ENCODE measurements around the gene SULT4A1.
"Not testable (repeated sequence)": the region's sequence is repeated elsewhere in the genome, so short reads cannot be mapped to it uniquely, and the experiment has no call there.

The SULT4A1 gene

DNA sequence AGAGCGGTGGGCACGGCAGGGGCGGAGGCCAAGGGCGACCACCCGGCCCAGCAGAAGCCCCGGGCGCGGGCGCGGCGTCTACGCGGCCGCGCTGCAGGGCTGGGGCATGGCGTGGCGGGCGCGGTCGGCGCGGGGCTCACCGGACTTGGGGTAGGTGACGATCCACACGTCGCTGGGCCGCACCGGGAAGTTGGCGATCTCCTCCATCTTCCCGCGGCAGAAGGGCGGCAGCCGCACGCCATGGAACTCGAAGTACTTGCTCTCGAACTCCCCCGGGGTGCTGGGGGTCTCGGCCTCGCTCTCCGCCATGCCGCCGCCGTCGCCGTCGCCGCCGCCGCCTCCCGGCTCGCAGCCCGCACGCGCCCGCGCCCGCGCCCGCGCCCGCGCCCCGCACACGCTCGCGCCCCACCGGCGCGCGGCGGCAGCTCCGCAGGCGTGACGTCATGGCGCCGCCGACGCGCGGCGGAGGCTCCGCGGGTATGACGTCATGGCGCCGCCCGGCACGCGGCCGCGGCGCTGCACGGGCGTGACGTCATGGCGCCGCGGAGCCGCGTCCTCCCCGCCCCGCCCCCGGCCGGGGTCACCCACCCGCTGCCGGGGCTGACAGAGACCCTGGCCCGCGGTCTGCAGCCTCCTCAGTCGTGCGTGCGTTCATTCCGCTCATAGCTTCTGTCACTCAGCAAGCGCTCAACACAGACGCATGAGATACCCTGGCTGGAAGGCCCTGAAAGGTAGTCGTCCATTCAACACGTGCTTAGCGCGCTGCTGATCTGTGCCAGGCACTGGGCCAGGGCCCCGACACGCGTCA, at the start of gene SULT4A1:
SULT4A1 (minus strand) TSS at position 440 of the 808 bp plus-strand sequence; CDS start at position 309, 131 bp downstream.
- DNase-seq (ENCODE audit: low read depth in 2 of 2), result no peak

- no peak for DNase-seq (ENCODE audit: low read depth in 2 of 2)
Observed at GRCh38 chr22:43911351-43911750, 49.0 kb upstream of the SULT4A1 start.

DNA sequence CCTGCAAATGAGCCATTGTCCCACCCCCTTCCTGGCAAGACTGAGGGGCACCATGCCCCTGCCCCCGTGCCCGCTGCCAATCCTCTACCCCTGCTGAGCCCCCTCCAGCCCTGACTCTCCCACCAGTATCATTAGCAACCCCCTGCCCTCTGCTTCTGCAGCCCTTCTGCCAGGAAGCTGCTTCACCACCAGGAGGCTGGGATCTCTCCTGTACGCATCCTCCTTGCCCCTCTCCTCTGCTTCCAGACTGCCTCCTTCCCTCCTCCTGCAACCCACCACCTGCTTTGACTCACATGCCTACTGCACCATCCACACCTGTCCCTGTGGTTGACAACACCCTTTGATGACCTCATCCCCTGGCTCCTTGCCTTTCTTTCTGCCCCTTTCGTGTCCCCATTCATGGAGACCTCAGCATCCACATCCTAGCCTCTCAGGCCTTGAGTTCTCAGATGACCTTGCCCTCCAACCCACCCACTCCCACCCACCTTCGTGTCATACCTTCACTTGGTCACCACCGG, 47.9 kb upstream of the SULT4A1 start:
- DNase-seq (ENCODE audit: low read depth in 2 of 2), result no peak

DNA sequence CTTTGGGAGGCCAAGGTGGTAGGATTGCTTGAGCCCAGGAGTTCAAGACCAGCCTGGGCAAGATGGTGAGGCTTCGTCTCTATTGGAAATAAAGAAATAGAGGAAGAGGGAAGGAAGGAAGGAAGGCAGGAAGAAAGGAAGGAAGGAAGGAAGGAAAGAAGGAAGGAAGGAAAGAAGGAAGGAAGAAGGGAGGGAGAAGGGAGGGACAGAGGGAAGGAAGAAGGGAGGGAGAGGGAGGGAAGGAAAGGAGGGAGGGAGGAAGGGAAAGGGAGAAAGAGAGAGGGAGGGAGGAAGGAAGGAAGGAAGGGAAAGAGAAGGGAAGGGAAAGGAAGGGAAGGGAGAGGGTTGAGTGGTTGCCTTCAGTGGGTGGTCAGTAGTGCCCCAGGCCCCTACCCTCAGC, 47.4 kb upstream of the SULT4A1 start:
- DNase-seq (ENCODE audit: low read depth in 2 of 2), result no peak

DNA sequence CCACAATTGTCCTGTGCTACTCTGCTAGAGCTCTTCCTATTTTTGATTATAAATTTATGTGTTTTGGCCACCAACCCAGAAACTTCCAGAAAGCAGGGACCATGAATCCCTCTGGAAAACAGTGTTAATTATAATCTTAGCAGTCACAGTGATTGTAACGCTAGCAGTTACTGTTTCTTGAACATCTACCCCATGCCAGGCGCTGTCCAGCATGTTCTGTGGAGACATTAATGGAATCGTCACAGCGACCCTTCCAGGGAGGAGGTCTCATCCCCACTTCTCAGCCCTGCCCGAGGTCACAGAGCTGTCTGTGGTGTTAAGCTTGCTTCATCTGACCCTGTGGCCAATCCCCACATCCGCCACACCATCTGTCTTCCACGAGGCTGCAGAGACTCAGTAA, 43.4 kb upstream of the SULT4A1 start:
- no peak for DNase-seq (ENCODE audit: low read depth in 2 of 2)

- not testable (repeated sequence) for DNase-seq (ENCODE audit: low read depth in 2 of 2)
Observed at GRCh38 chr22:43904412-43904811, 42.1 kb upstream of the SULT4A1 start.

DNA sequence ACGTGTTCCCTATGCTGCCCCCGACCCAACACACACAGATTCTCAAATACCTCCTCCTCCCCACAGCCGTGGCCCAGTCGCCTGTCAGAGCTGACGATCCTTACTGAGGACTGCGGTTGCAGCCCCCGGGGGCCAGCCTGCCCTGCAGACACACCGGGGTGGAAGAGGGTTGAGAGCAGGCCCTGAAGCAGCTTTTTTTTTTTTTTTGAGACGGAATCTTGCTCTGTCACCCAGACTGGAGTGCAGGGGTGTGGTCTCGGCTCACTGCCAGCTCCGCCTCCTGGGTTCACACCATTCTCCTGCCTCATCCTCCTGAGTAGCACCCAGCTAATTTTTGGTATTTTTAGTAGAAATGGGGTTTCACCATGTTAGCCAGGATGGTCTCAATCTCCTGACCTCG, 40.7 kb upstream of the SULT4A1 start:
- not testable (repeated sequence) for DNase-seq (ENCODE audit: low read depth in 2 of 2)

GRCh38 chr22:43901976-43902643, 39.8 kb upstream of the SULT4A1 start:
- no peak for DNase-seq (ENCODE audit: low read depth in 2 of 2)

DNA sequence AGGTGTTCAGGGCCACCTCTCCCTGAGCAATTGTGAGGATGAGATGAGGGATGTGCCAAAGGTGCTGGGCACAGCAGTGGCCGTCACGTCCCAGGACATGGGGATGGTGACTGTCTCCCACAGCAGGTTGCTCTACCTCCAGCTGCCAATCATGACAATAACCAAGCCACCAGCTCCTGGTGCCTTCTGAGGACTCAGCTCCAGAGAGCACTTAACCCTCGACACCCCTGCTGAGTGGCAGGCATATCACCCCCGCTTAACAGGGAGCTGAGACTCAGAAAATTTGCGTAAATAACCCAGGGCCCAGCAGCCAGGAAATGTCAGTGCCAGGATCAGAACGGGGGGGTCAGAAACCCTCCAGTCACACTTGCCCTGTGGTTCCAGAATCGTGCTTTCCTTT, 37.9 kb upstream of the SULT4A1 start:
- no peak for DNase-seq (ENCODE audit: low read depth in 2 of 2)

DNA sequence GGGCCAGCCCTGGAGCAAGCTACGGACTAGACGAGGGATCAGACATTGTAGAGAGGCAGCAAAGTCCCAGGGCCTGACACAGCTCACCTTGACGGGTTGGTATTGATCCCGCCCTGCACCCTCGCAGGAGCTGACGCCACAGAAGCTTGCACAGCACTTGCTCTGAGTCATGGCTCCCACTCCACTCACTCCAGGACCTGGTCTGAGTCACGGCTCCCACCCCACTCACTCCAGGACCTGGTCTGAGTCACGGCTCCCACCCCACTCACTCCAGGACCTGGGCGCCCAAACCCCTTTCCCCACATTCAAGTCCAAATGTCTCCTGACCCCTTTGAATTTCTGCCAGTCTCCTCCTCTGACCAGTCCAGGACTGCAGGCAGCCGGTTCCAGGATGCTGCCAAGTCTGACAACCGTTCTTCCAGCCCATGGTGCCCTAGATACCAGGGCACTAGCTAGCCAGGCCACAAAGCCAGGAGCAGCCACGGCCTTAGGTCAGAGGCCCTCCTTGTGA, 35.5 kb upstream of the SULT4A1 start:
- DNase-seq (ENCODE audit: low read depth in 2 of 2), result no peak

GRCh38 chr22:43895986-43896645, 33.8 kb upstream of the SULT4A1 start:
- no peak for DNase-seq (ENCODE audit: low read depth in 2 of 2)

GRCh38 chr22:43894122-43894521, 31.8 kb upstream of the SULT4A1 start:
- DNase-seq (ENCODE audit: low read depth in 2 of 2), result no peak

GRCh38 chr22:43893266-43893665, 31.0 kb upstream of the SULT4A1 start:
- no peak for DNase-seq (ENCODE audit: low read depth in 2 of 2)

DNA sequence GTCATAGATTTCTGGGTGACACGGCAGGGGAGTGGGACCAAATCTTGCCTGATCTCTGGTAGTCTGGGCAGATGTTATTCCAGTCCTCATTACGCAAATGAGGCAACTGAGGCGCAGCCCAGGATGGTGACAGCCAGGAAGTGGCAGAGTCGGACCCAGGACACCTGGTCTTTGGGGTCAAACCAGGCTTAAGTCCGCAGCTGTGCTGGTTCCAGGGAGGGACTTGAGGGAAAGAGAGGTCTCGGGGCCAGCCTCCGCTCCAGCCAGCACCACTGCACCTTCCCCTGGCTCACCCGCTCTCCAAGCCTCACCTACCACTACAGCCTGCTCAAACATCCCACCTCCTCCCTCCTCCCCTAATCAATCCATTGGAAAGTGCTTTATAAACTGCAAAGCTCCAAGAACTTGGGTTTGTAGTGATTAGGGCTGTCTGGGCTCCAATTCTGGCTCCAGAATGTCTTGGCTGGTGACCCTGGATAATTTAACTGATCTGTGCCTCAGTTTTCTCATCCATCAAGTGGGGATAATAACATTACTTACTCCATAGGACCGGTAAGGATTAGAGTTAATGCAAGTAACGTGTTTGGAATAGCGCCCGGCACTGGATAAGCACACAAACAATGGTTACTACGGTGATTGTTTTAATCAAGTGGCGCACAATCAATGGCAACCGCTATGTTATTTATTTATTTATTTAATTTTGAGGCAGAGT, 30.0 kb upstream of the SULT4A1 start:
- DNase-seq (ENCODE audit: low read depth in 2 of 2), result no peak

DNA sequence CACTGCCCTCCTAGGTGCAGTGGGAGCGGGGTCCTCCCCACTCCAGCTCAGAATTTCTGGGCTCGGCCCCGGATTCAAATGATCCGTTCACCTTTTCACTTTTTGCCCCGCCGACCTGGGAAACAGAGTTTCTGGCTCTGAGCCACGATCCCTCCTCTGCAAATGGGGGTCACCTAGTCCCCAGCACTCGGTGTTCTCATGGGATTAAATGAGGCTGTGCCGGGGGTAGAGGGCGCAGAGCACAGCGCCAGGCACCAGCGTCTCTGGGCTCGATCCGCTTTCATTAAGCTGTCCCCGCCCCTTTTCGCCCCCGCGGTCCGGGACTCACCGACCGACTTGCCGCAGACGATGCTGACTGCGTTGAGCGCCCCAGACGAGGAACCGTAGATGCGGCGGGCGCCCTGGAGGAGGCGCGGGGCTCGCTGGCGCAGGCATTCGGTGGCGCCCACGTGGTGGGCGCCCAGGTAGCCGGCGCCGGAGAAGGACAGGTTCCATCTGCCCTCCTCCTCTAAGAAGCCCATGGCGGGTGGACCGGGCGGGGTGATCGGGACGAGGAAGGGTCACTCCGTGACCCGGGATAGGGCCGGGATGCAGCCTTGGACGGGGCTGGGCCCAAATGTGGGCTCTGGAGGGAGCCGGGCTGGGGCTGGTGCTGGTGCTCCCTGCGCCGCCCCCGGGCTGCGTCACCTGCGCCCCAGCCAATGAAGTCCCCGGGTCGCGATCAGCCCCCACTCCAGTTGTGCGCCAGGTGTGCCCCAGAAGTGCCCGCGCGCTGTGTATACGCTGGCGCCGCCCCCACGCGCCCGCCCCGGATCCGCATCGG, 29.3 kb upstream of the SULT4A1 start, which contains the start of gene PNPLA5:
PNPLA5 (minus strand) TSS at position 654 of the 823 bp plus-strand sequence; CDS start at position 521, 133 bp downstream.
- peak in 1 of 2 donors; percentile 16 for DNase-seq (ENCODE audit: low read depth in 2 of 2)

- DNase-seq (ENCODE audit: low read depth in 2 of 2), result no peak
Observed at GRCh38 chr22:43890901-43891331, 28.6 kb upstream of the SULT4A1 start.

- no peak for DNase-seq (ENCODE audit: low read depth in 2 of 2)
Observed at GRCh38 chr22:43889860-43890253, 27.5 kb upstream of the SULT4A1 start.

DNA sequence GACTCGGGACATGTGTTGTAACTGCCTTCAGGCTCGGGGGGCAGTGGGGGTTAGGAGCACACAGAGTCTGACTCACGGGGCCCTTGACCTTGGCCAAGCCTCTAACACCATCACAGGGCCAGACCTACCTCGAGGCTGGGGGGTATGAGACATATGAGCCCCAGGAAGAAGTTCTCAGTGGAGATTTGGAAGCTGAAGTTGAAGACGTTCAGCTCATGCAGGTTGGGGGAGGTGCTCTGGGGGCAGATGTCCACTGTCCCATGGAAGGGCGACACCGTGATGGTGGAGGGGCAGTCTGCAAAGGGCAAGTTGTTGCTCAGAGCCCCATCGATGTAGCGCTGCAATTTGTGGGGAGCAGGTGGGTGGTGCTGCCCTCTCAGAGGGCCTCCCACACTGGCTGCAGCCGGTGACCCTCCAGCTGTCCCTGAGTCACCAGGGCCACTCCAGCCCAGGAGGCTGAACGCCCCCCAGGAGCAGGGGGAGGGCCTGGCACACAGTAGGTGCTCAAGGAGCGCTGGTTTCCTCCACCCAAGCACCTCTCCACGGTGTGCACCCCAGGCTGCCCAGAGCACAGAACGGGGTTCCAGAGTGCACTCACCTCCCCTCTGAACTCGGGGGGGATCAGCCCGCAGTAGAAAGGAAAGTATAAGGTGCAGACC, 27.0 kb upstream of the SULT4A1 start:
- no peak for DNase-seq (ENCODE audit: low read depth in 2 of 2)

DNA sequence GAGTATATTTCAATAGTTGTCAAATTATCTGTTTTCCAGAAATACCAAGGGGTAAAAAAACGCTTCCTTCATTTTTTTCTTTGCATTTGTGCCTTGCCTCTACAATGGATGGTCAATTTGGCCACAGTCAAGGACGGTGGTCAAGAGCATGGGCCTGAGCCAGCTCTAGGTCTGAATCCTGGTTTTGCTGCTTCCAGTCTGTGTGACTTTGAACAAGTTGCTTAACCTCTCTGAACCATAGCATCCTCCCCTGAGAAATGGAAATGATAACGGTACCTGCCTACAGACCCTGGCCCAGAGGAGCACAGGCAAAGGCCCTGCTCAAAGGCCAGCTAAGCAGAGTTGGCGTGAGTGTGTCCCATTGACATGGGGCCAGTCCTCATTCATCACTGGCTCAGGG, 26.4 kb upstream of the SULT4A1 start:
- no peak for DNase-seq (ENCODE audit: low read depth in 2 of 2)

- DNase-seq (ENCODE audit: low read depth in 2 of 2), result no peak
Observed at GRCh38 chr22:43887391-43887790, 25.1 kb upstream of the SULT4A1 start.
